WTC11 (cell line): ENCODE results near the gene PPM1D.

Source experiments
- ATF1 ChIP-seq: sonication (generic); formaldehyde crosslinking; IDR thresholded peaks from 2 replicates; pipeline ENCODE4 v1.8.1; 2023; ENCODE audit warnings: mild to moderate bottlenecking, moderate library complexity, missing genetic modification reagents
- GABPB1 ChIP-seq: sonication (generic); formaldehyde crosslinking; IDR thresholded peaks from 2 replicates; pipeline ENCODE4 v1.8.1; 2023; ENCODE audit warnings: mild to moderate bottlenecking, missing genetic modification reagents
- NR2C2 ChIP-seq: sonication (generic); formaldehyde crosslinking; IDR thresholded peaks from 2 replicates; pipeline ENCODE4 v1.8.0; 2022; ENCODE audit warnings: mild to moderate bottlenecking, missing genetic modification reagents
- ZNF219 ChIP-seq: sonication (generic); formaldehyde crosslinking; IDR thresholded peaks from 2 replicates; pipeline ENCODE4 v1.8.0; 2023; ENCODE audit warnings: missing genetic modification reagents, mild to moderate bottlenecking, borderline replicate concordance
- TF ChIP-seq, protein P1 (sequence below): fragments of 200-600 bp; IDR thresholded peaks from 2 replicates; pipeline ENCODE4 v1.8.0; 2022; ENCODE audit warnings: antibody characterized with exemption
- TF ChIP-seq, protein P2 (sequence below): sonication (generic); formaldehyde crosslinking; IDR thresholded peaks from 2 replicates; pipeline ENCODE4 v1.8.1; 2023; ENCODE audit warnings: mild to moderate bottlenecking, moderate library complexity, missing genetic modification reagents
- TF ChIP-seq, protein P3 (sequence below): sonication (generic); formaldehyde crosslinking; IDR thresholded peaks from 2 replicates; pipeline ENCODE4 v1.8.1; 2022; ENCODE audit warnings: low read depth, missing genetic modification reagents, borderline replicate concordance
- TF ChIP-seq, protein P4 (sequence below): sonication (generic); formaldehyde crosslinking; IDR thresholded peaks from 2 replicates; pipeline ENCODE4 v1.8.1; 2022; ENCODE audit warnings: low read depth, mild to moderate bottlenecking, moderate library complexity, missing genetic modification reagents, borderline replicate concordance

DNA sequence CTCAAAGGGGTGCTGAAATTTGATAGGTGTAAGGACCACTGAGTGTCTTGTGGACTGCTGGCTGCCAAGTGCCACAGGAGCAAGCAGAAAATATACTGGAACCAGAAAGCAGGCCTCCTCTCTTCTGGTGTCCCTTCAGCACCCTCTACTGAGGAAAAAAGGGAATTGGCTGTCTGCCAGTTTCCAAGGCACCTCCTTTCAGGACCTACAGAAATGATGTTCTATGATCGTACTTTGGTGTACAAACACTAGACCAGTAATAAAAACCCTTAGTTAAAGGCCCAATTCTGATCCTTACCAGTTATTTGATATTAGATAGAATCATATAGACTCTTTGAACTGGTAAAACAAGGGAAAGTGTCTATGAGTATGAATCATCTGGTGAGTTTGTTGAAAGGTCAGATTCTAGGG is 41.8 kb downstream of the PPM1D start:
- TF ChIP-seq, protein P1, sequence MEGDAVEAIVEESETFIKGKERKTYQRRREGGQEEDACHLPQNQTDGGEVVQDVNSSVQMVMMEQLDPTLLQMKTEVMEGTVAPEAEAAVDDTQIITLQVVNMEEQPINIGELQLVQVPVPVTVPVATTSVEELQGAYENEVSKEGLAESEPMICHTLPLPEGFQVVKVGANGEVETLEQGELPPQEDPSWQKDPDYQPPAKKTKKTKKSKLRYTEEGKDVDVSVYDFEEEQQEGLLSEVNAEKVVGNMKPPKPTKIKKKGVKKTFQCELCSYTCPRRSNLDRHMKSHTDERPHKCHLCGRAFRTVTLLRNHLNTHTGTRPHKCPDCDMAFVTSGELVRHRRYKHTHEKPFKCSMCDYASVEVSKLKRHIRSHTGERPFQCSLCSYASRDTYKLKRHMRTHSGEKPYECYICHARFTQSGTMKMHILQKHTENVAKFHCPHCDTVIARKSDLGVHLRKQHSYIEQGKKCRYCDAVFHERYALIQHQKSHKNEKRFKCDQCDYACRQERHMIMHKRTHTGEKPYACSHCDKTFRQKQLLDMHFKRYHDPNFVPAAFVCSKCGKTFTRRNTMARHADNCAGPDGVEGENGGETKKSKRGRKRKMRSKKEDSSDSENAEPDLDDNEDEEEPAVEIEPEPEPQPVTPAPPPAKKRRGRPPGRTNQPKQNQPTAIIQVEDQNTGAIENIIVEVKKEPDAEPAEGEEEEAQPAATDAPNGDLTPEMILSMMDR: no peak
- no peak for TF ChIP-seq NR2C2 (CRISPR knock-in tag)
- TF ChIP-seq, protein P2, sequence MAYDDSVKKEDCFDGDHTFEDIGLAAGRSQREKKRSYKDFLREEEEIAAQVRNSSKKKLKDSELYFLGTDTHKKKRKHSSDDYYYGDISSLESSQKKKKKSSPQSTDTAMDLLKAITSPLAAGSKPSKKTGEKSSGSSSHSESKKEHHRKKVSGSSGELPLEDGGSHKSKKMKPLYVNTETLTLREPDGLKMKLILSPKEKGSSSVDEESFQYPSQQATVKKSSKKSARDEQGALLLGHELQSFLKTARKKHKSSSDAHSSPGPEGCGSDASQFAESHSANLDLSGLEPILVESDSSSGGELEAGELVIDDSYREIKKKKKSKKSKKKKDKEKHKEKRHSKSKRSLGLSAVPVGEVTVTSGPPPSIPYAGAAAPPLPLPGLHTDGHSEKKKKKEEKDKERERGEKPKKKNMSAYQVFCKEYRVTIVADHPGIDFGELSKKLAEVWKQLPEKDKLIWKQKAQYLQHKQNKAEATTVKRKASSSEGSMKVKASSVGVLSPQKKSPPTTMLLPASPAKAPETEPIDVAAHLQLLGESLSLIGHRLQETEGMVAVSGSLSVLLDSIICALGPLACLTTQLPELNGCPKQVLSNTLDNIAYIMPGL (CRISPR knock-in tag): no peak
- no peak for TF ChIP-seq GABPB1 (CRISPR knock-in tag)
- TF ChIP-seq ATF1 (CRISPR knock-in tag): no peak
- TF ChIP-seq, protein P3, sequence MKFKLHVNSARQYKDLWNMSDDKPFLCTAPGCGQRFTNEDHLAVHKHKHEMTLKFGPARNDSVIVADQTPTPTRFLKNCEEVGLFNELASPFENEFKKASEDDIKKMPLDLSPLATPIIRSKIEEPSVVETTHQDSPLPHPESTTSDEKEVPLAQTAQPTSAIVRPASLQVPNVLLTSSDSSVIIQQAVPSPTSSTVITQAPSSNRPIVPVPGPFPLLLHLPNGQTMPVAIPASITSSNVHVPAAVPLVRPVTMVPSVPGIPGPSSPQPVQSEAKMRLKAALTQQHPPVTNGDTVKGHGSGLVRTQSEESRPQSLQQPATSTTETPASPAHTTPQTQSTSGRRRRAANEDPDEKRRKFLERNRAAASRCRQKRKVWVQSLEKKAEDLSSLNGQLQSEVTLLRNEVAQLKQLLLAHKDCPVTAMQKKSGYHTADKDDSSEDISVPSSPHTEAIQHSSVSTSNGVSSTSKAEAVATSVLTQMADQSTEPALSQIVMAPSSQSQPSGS (CRISPR knock-in tag): no peak
- TF ChIP-seq, protein P4, sequence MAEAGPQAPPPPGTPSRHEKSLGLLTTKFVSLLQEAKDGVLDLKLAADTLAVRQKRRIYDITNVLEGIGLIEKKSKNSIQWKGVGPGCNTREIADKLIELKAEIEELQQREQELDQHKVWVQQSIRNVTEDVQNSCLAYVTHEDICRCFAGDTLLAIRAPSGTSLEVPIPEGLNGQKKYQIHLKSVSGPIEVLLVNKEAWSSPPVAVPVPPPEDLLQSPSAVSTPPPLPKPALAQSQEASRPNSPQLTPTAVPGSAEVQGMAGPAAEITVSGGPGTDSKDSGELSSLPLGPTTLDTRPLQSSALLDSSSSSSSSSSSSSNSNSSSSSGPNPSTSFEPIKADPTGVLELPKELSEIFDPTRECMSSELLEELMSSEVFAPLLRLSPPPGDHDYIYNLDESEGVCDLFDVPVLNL (CRISPR knock-in tag): no peak
- TF ChIP-seq ZNF219 (CRISPR knock-in tag): no peak
